ENCODE measurements around the gene RAD51B.

Gene RAD51B

GRCh38 chr14:68450391-68451120, 631.0 kb downstream of the RAD51B start:
- no peak overlapping the region for H3K4me3 ChIP-seq (ENCODE audit: control insufficient read depth, low read depth, low read length)
- TF ChIP-seq CTCF (conservative IDR thresholded peaks at IDR 0.05; ENCODE audit: control insufficient read depth, insufficient read depth, low read depth, low read length) = no peak
- DNase-seq (ENCODE audit: low read depth) = no peak

- TF ChIP-seq CTCF (conservative IDR thresholded peaks at IDR 0.05; ENCODE audit: control insufficient read depth, insufficient read depth, low read depth, low read length) = no peak
- H3K4me3 ChIP-seq (ENCODE audit: control insufficient read depth, low read depth, low read length) = no peak overlapping the region
- peak; percentile 90 for DNase-seq (ENCODE audit: low read depth)
Measured at GRCh38 chr14:68451696-68452373, 632.3 kb downstream of the RAD51B start.

GRCh38 chr14:68458253-68458652, 638.7 kb downstream of the RAD51B start:
- H3K4me3 ChIP-seq (ENCODE audit: control insufficient read depth, low read depth, low read length) = no peak overlapping the region
- no peak for DNase-seq (ENCODE audit: low read depth)
- no peak for TF ChIP-seq CTCF (conservative IDR thresholded peaks at IDR 0.05; ENCODE audit: control insufficient read depth, insufficient read depth, low read depth, low read length)

GRCh38 chr14:68458840-68459469, 639.4 kb downstream of the RAD51B start:
- no peak for TF ChIP-seq CTCF (conservative IDR thresholded peaks at IDR 0.05; ENCODE audit: control insufficient read depth, insufficient read depth, low read depth, low read length)
- DNase-seq (ENCODE audit: low read depth) = peak; percentile 82
- no peak overlapping the region for H3K4me3 ChIP-seq (ENCODE audit: control insufficient read depth, low read depth, low read length)

GRCh38 chr14:68459480-68460136, 640.0 kb downstream of the RAD51B start:
- no peak for TF ChIP-seq CTCF (conservative IDR thresholded peaks at IDR 0.05; ENCODE audit: control insufficient read depth, insufficient read depth, low read depth, low read length)
- H3K4me3 ChIP-seq (ENCODE audit: control insufficient read depth, low read depth, low read length) = no peak overlapping the region
- DNase-seq (ENCODE audit: low read depth) = no peak

- no peak for DNase-seq (ENCODE audit: low read depth)
- H3K4me3 ChIP-seq (ENCODE audit: control insufficient read depth, low read depth, low read length) = no peak overlapping the region
- no peak for TF ChIP-seq CTCF (conservative IDR thresholded peaks at IDR 0.05; ENCODE audit: control insufficient read depth, insufficient read depth, low read depth, low read length)
Measured at GRCh38 chr14:68460541-68460940, 641.0 kb downstream of the RAD51B start.

All from fibroblast of mammary gland (primary cell).